ENCODE data around the gene LMX1A.

DNA sequence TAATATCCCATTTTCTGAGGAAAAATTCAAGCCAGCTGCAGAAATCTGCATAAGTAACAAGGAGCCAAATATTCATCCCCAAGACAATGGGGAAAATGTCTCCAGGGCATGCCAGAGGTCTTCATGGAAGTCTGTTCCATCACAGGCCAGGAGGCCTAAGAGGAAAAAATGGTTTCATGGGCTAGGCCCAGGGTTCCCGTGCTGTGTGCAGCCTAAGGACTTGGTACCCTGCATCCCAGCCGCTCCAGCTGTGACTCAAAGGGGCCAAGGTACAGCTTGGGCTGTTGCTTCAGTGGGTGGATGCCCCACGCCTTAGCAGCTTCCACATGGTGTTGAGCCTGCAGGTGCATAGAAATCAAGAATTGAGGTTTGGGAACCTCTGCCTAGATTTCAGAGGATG lies 173.5 kb downstream of the LMX1A start:
- TF ChIP-seq, protein P1, sequence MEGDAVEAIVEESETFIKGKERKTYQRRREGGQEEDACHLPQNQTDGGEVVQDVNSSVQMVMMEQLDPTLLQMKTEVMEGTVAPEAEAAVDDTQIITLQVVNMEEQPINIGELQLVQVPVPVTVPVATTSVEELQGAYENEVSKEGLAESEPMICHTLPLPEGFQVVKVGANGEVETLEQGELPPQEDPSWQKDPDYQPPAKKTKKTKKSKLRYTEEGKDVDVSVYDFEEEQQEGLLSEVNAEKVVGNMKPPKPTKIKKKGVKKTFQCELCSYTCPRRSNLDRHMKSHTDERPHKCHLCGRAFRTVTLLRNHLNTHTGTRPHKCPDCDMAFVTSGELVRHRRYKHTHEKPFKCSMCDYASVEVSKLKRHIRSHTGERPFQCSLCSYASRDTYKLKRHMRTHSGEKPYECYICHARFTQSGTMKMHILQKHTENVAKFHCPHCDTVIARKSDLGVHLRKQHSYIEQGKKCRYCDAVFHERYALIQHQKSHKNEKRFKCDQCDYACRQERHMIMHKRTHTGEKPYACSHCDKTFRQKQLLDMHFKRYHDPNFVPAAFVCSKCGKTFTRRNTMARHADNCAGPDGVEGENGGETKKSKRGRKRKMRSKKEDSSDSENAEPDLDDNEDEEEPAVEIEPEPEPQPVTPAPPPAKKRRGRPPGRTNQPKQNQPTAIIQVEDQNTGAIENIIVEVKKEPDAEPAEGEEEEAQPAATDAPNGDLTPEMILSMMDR (IDR thresholded peaks at IDR 0.05) = no peak
- TF ChIP-seq POLR2AphosphoS5 (IDR thresholded peaks at IDR 0.05; ENCODE audit: low read depth, low read length) (no peak), SIN3A (IDR thresholded peaks at IDR 0.05; ENCODE audit: borderline replicate concordance, insufficient read depth, low read depth, low read length) (no peak)

Measured in Panc1 (cell line).